Thoracic aorta (tissue), 2 donors: Measurements from ENCODE around the gene ASPDH. TPM values are rescaled to one million over a fixed set of nuclear protein-coding genes. Genes with fewer than 3 reads are reported as not detected.

ENCODE experiments used
- ATAC-seq: fragments of 150-250 bp; one replicate; pipeline ENCODE4 v1.8.0; 2017; ENCODE audit warnings: low read depth; ENCODE audit not compliant: insufficient number of reproducible peaks, low FRiP score
- DNase-seq: peaks from one replicate; pipeline ENCODE4 v3.0.0-alpha.2; 2020; ENCODE audit warnings: low spot score
- H3K27ac ChIP-seq, 2 donors: fragments of 200-600 bp; sonication (generic); 1 replicate in 1 of 2; 2 replicates in 1 of 2; pipeline ENCODE4 v1.5.1; 2016; ENCODE audit warnings: mild to moderate bottlenecking in 2 of 2, moderate library complexity in 2 of 2
- H3K27me3 ChIP-seq: fragments of 200-600 bp; sonication (generic); replicated peaks from 2 replicates; pipeline ENCODE4 v1.6.0; 2016; ENCODE audit warnings: mild to moderate bottlenecking; ENCODE audit not compliant: insufficient read depth
- H3K36me3 ChIP-seq: fragments of 200-600 bp; sonication (generic); one replicate; pipeline ENCODE4 v1.5.1; 2016
- H3K4me1 ChIP-seq, 2 donors: fragments of 200-600 bp; sonication (generic); 1 replicate in 1 of 2; 2 replicates in 1 of 2; pipeline versions ENCODE4 v1.5.1 to v1.6.0; 2016; ENCODE audit warnings: low read depth in 2 of 2, mild to moderate bottlenecking in 1 of 2; ENCODE audit not compliant: control insufficient read depth in 1 of 2
- H3K4me3 ChIP-seq: fragments of 200-600 bp; sonication (generic); 2 replicates; pipeline ENCODE4 v1.5.1; 2016; ENCODE audit warnings: mild to moderate bottlenecking
- H3K9me3 ChIP-seq: fragments of 200-600 bp; sonication (generic); 2 replicates; pipeline ENCODE4 v1.5.1; 2016
- CTCF ChIP-seq: fragments of 200-600 bp; sonication (generic); IDR thresholded peaks from one replicate; pipeline ENCODE4 v1.5.1; 2019; ENCODE audit warnings: antibody characterized with exemption
- total RNA-seq, 2 donors: library from RNA; depleted of rRNA; stranded (reverse); fragments of >200 nt; gene quantifications; one replicate each; pipeline versions ENCODE4 v1.1.0 to v1.2.3, GENCODE V29; 2016

The ASPDH gene
- total RNA-seq, result not detected

GRCh38 chr19:50513746-50514345 is at the start of gene ASPDH:
Gene ASPDH (minus strand): TSS chr19:50513913. CDS start chr19:50513823, 90 bp downstream.
- Histone ChIP-seq H3K4me1 (peaks cover 7 to 10% of the 10 kb centered on the region in 2 donors), H3K27ac (no peak within 1 kb of the TSS), H3K9me3 (no peaks in the 10 kb centered on the region), H3K27me3 (no peaks in the 10 kb centered on the region), H3K36me3 (no peaks in the 10 kb centered on the region), H3K4me3 (no peak within 1 kb of the TSS)
- DNase-seq (no peak), ATAC-seq (no peak)
- TF ChIP-seq CTCF, result no peak

- DNase-seq (no peak), ATAC-seq (no peak)
- no peak for TF ChIP-seq CTCF
- no peaks in the 10 kb centered on the region for H3K36me3 ChIP-seq
- H3K4me1 ChIP-seq, result no peaks in the 10 kb centered on the region
- H3K27ac ChIP-seq, result no peak overlapping the region
- H3K27me3 ChIP-seq, result no peaks in the 10 kb centered on the region
- H3K4me3 ChIP-seq, result no peak overlapping the region
- H3K9me3 ChIP-seq, result no peaks in the 10 kb centered on the region
Observed at GRCh38 chr19:50562996-50563395, 49.3 kb upstream of the ASPDH start.

DNA sequence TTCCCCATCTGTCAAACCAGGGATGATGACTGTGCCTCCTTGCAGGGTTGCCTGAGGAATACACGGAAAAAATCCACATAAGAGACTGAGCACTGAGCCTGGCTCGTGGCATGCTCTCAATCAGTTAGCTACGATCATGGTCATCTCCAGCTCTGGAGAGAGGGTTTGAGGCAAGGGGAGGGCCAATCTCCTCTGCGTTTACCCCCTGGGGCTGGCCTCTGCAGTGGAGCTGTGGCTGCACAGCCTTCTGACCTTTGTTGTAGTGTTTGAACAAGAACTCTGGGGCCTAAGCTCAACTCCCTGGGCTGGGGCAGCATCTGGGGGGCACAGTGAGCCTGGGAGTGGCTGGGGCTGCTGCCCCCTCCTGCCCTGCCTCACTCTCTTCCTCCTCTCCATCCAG is 48.6 kb upstream of the ASPDH start:
- Histone ChIP-seq H3K9me3 (no peaks in the 10 kb centered on the region), H3K4me3 (no peak overlapping the region), H3K27me3 (no peaks in the 10 kb centered on the region), H3K27ac (no peak overlapping the region), H3K4me1 (no peaks in the 10 kb centered on the region), H3K36me3 (no peaks in the 10 kb centered on the region)
- DNase-seq, result no peak
- no peak for TF ChIP-seq CTCF
- no peak for ATAC-seq

- no peak for ATAC-seq
- no peaks in the 10 kb centered on the region for H3K27me3 ChIP-seq
Observed at GRCh38 chr19:50559636-50560035, 45.9 kb upstream of the ASPDH start.

GRCh38 chr19:50558449-50558848 is 44.7 kb upstream of the ASPDH start:
- Histone ChIP-seq H3K4me3 (no peak overlapping the region), H3K27ac (no peak overlapping the region), H3K27me3 (no peaks in the 10 kb centered on the region), H3K36me3 (no peaks in the 10 kb centered on the region), H3K9me3 (no peaks in the 10 kb centered on the region), H3K4me1 (peaks cover 2 to 7% of the 10 kb centered on the region in 2 donors)
- ATAC-seq (no peak), DNase-seq (no peak)
- TF ChIP-seq CTCF, result no peak

More at GRCh38 chr19:50559636-50560035, 45.9 kb upstream of the ASPDH start:
- Histone ChIP-seq H3K36me3 (no peaks in the 10 kb centered on the region), H3K27ac (no peak overlapping the region), H3K4me3 (no peak overlapping the region), H3K4me1 (peaks cover 2 to 7% of the 10 kb centered on the region in 2 donors), H3K9me3 (no peaks in the 10 kb centered on the region)
- DNase-seq, result no peak
- TF ChIP-seq CTCF, result no peak
